Gastroesophageal sphincter (tissue), 4 donors: ENCODE results near the gene PWWP2B. TPM values are rescaled to one million over a fixed set of nuclear protein-coding genes. Genes with fewer than 3 reads are reported as not detected.

Experiments
- ATAC-seq: fragments of 150-250 bp; one replicate; pipeline ENCODE4 v1.9.1; 2016; ENCODE audit warnings: mild to moderate bottlenecking, moderate library complexity
- H3K27ac ChIP-seq, 4 donors: fragments of 200-600 bp; sonication (generic) in 3 of 4; 1 replicate in 3 of 4; 2 replicates in 1 of 4; pipeline ENCODE4 v1.5.1; 2016 to 2019
- H3K27me3 ChIP-seq: fragments of 200-600 bp; sonication (generic); one replicate; pipeline ENCODE4 v1.5.1; 2019
- H3K36me3 ChIP-seq, 2 donors: fragments of 200-600 bp; sonication (generic); one replicate each; pipeline ENCODE4 v1.5.1; 2019; ENCODE audit warnings: control low read depth in 1 of 2
- H3K4me1 ChIP-seq, 3 donors: fragments of 200-600 bp; sonication (generic); 1 replicate in 2 of 3; 2 replicates in 1 of 3; pipeline ENCODE4 v1.5.1; 2016 to 2019; ENCODE audit warnings: control low read depth in 2 of 3
- H3K4me3 ChIP-seq, 2 donors: fragments of 200-600 bp; sonication (generic); one replicate each; pipeline ENCODE4 v1.5.1; 2019; ENCODE audit warnings: mild to moderate bottlenecking in 1 of 2, moderate library complexity in 1 of 2
- H3K9me3 ChIP-seq, 3 donors: fragments of 200-600 bp; sonication (generic); one replicate each; pipeline ENCODE4 v1.5.1; 2017 to 2019; ENCODE audit warnings: control low read depth in 2 of 3
- CTCF ChIP-seq, 4 experiments: fragments of 200-600 bp in 2 of 4; fragments of 450-650 bp in 2 of 4; sonication (generic) in 1 of 4; IDR thresholded peaks; one replicate each; pipeline ENCODE4 v1.5.1; 2017 to 2019; ENCODE audit warnings: antibody characterized with exemption in 4 of 4, mild to moderate bottlenecking in 2 of 4, moderate library complexity in 2 of 4
- EP300 ChIP-seq: sonication (generic); formaldehyde crosslinking; IDR thresholded peaks from one replicate; pipeline ENCODE4 v1.6.1; 2017; ENCODE audit warnings: antibody characterized with exemption, mild to moderate bottlenecking
- POLR2A ChIP-seq, 2 donors: fragments of 450-650 bp; IDR thresholded peaks; one replicate each; pipeline ENCODE4 v1.6.1; 2017; ENCODE audit warnings: antibody characterized with exemption in 2 of 2, mild to moderate bottlenecking in 2 of 2, moderate library complexity in 1 of 2
- POLR2AphosphoS5 ChIP-seq: sonication (generic); formaldehyde crosslinking; IDR thresholded peaks from one replicate; pipeline ENCODE4 v1.6.1; 2017; ENCODE audit warnings: antibody characterized with exemption
- WGBS, 2 donors: methylation state at CpG; one replicate each; pipeline ENCODE4 v1.1.5; 2018; ENCODE audit warnings: low coverage in 1 of 2; 5-methylcytosine and 5-hydroxymethylcytosine counted together
- total RNA-seq, 4 donors: library from RNA; depleted of rRNA; stranded (reverse); fragments of >200 nt; gene quantifications; one replicate each; pipeline ENCODE4 v1.1.0, GENCODE V29; 2016

The PWWP2B gene
- total RNA-seq, 4 donors from 2014 or later = 11.3 to 17.1 (median 14.8) TPM

DNA sequence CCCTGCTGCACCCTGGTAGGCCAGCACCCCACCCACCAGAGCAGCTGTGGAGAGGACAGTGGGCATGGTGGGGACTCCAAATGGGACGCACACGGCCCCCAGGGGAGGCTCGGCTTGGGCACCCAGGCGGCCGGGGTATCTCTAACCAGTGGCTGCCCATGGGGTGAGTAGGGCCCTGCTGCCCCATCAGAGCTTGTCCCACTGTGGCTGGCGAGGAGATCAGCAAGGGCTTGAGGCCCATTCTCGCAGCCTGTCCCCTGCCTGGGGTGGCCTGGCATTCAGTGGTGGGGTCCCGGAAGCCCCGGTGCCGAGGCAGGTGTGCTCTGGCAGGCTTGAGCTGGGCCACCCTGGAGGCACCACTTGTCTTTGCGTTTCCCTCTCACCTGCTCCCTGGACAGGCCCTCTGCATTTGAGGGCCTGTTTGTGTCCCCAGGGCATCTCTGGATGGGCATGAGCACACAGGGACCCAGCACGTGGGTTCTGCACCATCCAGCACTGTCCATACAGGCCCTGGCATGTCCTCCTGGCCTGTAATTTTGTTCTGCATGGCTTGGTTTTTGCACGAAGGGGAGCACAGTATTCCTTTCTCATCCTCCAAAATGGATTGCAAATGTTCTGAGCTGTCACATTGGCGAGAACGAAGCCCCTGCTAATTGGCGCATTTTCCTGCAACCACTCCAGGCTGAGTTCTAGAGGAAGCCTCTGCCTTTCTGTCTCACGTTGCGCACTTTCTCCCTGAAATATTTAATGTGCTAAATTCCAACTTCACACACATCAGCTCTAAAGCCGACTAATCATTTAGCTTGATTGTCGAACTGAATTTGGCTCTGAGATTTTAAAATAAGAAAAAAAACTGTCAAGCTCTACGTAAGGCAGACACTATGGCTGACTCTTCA is 27.2 kb downstream of the PWWP2B start:
- TF ChIP-seq POLR2A (IDR thresholded peaks at IDR 0.05) = no peak
- TF ChIP-seq EP300 = no peak
- no peak for TF ChIP-seq CTCF (IDR thresholded peaks at IDR 0.05)
- TF ChIP-seq POLR2AphosphoS5 = no peak
- peaks cover 5 to 51% (median 41%) of the 10 kb centered on the region in 3 donors for H3K4me1 ChIP-seq
- ATAC-seq = no peak
- 79 to 88% methylated on average over 11 to 12 of the region's 21 CpGs for WGBS, 2 donors
- H3K4me3 ChIP-seq = no peak overlapping the region
- no peaks in the 10 kb centered on the region for H3K9me3 ChIP-seq
- no peak overlapping the region for H3K27ac ChIP-seq
- H3K36me3 ChIP-seq = peaks cover 0 to 6% of the 10 kb centered on the region in 2 donors
- H3K27me3 ChIP-seq = no peaks in the 10 kb centered on the region

- 84 to 98% methylated on average over 4 to 16 of the region's 61 CpGs for WGBS, 2 donors
- H3K27ac ChIP-seq = no peak overlapping the region
- no peak for ATAC-seq
- H3K4me3 ChIP-seq = no peak overlapping the region
- H3K9me3 ChIP-seq = no peaks in the 10 kb centered on the region
- peaks cover 0 to 6% of the 10 kb centered on the region in 2 donors for H3K36me3 ChIP-seq
- no peaks in the 10 kb centered on the region for H3K27me3 ChIP-seq
- peaks cover 5 to 51% (median 37%) of the 10 kb centered on the region in 3 donors for H3K4me1 ChIP-seq
- TF ChIP-seq EP300 (no peak), POLR2AphosphoS5 (no peak), POLR2A (IDR thresholded peaks at IDR 0.05) (no peak), CTCF (IDR thresholded peaks at IDR 0.05) (no peak)
Observed at GRCh38 chr10:132425029-132425756, 28.2 kb downstream of the PWWP2B start.

- no peak for ATAC-seq
- peaks cover 0 to 6% of the 10 kb centered on the region in 2 donors for H3K36me3 ChIP-seq
- WGBS, 2 donors = 64 to 83% methylated on average over 1 to 3 of the region's 9 CpGs
- peaks cover 5 to 46% (median 32%) of the 10 kb centered on the region in 3 donors for H3K4me1 ChIP-seq
- no peaks in the 10 kb centered on the region for H3K9me3 ChIP-seq
- H3K27me3 ChIP-seq = no peaks in the 10 kb centered on the region
- TF ChIP-seq POLR2AphosphoS5 (no peak), EP300 (no peak), POLR2A (IDR thresholded peaks at IDR 0.05) (no peak), CTCF (IDR thresholded peaks at IDR 0.05) (no peak)
- H3K27ac ChIP-seq = no peak overlapping the region
- H3K4me3 ChIP-seq = no peak overlapping the region
Observed at GRCh38 chr10:132425757-132426155, 28.8 kb downstream of the PWWP2B start.

GRCh38 chr10:132427006-132427771 is 30.2 kb downstream of the PWWP2B start:
- H3K9me3 ChIP-seq = no peaks in the 10 kb centered on the region
- TF ChIP-seq POLR2A (IDR thresholded peaks at IDR 0.05) = no peak
- no peak for TF ChIP-seq CTCF (IDR thresholded peaks at IDR 0.05)
- no peak for TF ChIP-seq POLR2AphosphoS5
- TF ChIP-seq EP300 = no peak
- no peak overlapping the region for H3K4me3 ChIP-seq
- WGBS, 2 donors = 76 to 83% methylated on average over 7 to 10 of the region's 10 CpGs
- no peaks in the 10 kb centered on the region for H3K27me3 ChIP-seq
- no peak overlapping the region for H3K27ac ChIP-seq
- H3K4me1 ChIP-seq = peaks cover 0 to 32% (median 18%) of the 10 kb centered on the region in 3 donors
- peaks cover 0 to 6% of the 10 kb centered on the region in 2 donors for H3K36me3 ChIP-seq
- ATAC-seq = no peak
